ENCODE data around the gene NAXE. TPM values are rescaled to one million over a fixed set of nuclear protein-coding genes. Genes with fewer than 3 reads are reported as not detected.
"Not testable (repeated sequence)": the region's sequence is repeated elsewhere in the genome, so short reads cannot be mapped to it uniquely, and the experiment has no call there.

The NAXE gene
- total and polyA plus RNA-seq, 12 donors: 49.4 to 132 (median 101) TPM

DNA sequence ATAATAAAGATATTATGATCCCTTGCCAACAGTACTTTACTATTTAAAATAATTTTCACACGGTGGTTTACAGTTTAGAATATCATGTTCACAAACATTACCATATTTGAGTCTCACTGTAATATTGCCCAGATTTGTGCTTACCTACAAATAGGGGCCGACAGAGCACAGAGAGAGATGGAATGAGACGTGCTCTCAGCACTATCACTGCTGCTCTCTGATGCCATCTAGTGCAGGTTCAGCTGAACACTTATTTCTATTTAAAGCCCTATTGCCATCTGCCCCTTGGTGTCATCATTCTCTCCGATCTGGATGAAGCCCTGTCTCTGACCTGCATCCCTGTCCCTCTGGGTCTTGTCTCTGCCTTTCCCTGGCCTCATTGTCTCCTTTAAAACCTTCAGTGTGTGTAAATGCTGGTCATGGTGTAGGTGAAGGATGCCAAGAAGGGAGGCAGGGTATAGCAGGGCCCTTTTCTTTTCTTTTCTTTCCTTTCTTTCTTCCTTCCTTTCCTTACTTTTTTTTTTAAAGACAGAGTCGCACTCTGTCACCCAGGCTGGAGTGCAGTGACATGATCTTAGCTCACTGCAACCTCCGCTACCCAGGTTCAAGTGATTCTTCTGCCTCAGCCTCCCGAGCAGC, 16.6 kb downstream of the NAXE start:
- no peaks in the 10 kb centered on the region for H3K4me1 ChIP-seq (replicated peaks in 1 of 2)
- no peak overlapping the region for H3K27ac ChIP-seq
- intact Hi-C loops (cut with DNase I): no loop called here
- no peaks in the 10 kb centered on the region for H3K9me3 ChIP-seq (replicated peaks in 1 of 3)
- peak; percentile 62 to 83 (median 70) for DNase-seq
- no peak overlapping the region for H3K4me3 ChIP-seq
- no peaks in the 10 kb centered on the region for H3K36me3 ChIP-seq (replicated peaks in 1 of 2)
- peaks cover 10% of the 10 kb centered on the region for H3K27me3 ChIP-seq
- no peak for TF ChIP-seq POLR2A (IDR thresholded peaks at IDR 0.05)
- TF ChIP-seq, protein P1, sequence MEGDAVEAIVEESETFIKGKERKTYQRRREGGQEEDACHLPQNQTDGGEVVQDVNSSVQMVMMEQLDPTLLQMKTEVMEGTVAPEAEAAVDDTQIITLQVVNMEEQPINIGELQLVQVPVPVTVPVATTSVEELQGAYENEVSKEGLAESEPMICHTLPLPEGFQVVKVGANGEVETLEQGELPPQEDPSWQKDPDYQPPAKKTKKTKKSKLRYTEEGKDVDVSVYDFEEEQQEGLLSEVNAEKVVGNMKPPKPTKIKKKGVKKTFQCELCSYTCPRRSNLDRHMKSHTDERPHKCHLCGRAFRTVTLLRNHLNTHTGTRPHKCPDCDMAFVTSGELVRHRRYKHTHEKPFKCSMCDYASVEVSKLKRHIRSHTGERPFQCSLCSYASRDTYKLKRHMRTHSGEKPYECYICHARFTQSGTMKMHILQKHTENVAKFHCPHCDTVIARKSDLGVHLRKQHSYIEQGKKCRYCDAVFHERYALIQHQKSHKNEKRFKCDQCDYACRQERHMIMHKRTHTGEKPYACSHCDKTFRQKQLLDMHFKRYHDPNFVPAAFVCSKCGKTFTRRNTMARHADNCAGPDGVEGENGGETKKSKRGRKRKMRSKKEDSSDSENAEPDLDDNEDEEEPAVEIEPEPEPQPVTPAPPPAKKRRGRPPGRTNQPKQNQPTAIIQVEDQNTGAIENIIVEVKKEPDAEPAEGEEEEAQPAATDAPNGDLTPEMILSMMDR (IDR thresholded peaks at IDR 0.05): peak; percentile 68 to 92 (median 82)
- WGBS, 4 donors: 28 to 29% (median 28%) methylated on average over 7 of the region's 7 CpGs

GRCh38 chr1:156608981-156609380, 17.4 kb downstream of the NAXE start:
- no peak for DNase-seq
- H3K4me1 ChIP-seq (replicated peaks in 1 of 2): no peaks in the 10 kb centered on the region
- peaks cover 10% of the 10 kb centered on the region for H3K27me3 ChIP-seq
- H3K4me3 ChIP-seq: no peak overlapping the region
- intact Hi-C loops (cut with DNase I): no loop called here
- H3K27ac ChIP-seq: no peak overlapping the region
- no peaks in the 10 kb centered on the region for H3K36me3 ChIP-seq (replicated peaks in 1 of 2)
- TF ChIP-seq POLR2A (IDR thresholded peaks at IDR 0.05): no peak
- TF ChIP-seq, protein P1 (IDR thresholded peaks at IDR 0.05): peak in 4 of 6 experiments; percentile 16 to 38 (median 30)
- no peaks in the 10 kb centered on the region for H3K9me3 ChIP-seq (replicated peaks in 1 of 3)
- WGBS, 4 donors: 27 to 52% (median 37%) methylated on average over 6 of the region's 6 CpGs

- not testable (repeated sequence) for DNase-seq; H3K9me3 ChIP-seq (replicated peaks in 1 of 3); H3K4me3 ChIP-seq; H3K4me1 ChIP-seq (replicated peaks in 1 of 2); H3K27ac ChIP-seq; H3K36me3 ChIP-seq (replicated peaks in 1 of 2)
- intact Hi-C loops (cut with DNase I): loop anchor here in 1 of 2 donors (5.0 to 10.0 kb wide), 2 partner anchors 158 to 225 kb away; no protein-coding TSS in a partner anchor
- H3K27me3 ChIP-seq: peaks cover 10% of the 10 kb centered on the region
- WGBS, 4 donors: 76 to 85% (median 80%) methylated on average over 9 of the region's 9 CpGs
Observed at GRCh38 chr1:156610072-156610471, 18.5 kb downstream of the NAXE start.

GRCh38 chr1:156612666-156613065, 21.1 kb downstream of the NAXE start:
- Histone ChIP-seq H3K4me1 (replicated peaks in 1 of 2) (peaks cover 4 to 10% of the 10 kb centered on the region in 2 donors), H3K27me3 (peaks cover 10% of the 10 kb centered on the region), H3K36me3 (replicated peaks in 1 of 2) (no peaks in the 10 kb centered on the region), H3K9me3 (replicated peaks in 1 of 3) (no peaks in the 10 kb centered on the region), H3K4me3 (no peak overlapping the region), H3K27ac (no peak overlapping the region)
- intact Hi-C loops (cut with DNase I): loop anchor here in 1 of 2 donors (5.0 to 10.0 kb wide), 2 partner anchors 160 to 228 kb away; no protein-coding TSS in a partner anchor
- DNase-seq: no peak
- WGBS, 4 donors: 40 to 64% (median 52%) methylated on average over 3 of the region's 3 CpGs
- TF ChIP-seq POLR2A (IDR thresholded peaks at IDR 0.05): no peak
- TF ChIP-seq, protein P1 (IDR thresholded peaks at IDR 0.05): no peak

DNA sequence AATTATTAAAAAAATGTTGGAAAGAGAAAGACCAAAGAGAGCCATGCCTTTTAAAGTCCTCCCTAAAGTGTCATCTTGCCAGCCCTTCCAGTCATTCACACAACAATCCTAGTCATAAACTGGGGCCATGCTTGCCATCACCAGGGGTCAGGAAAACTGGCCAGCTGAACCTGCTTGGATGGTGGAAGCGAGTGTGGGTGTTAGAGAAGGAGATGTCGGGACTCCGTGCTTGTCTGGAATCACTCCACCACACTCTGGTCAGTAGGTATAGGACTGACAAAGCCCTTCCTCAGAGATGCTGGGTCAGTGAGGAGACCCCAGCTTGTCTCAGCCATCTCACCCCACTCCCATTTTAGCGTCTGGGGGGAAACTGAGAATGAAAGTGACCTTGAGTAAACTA, 24.4 kb downstream of the NAXE start:
- Histone ChIP-seq H3K27ac (peak overlapping the region in 2 of 5 donors; percentile 54 to 76), H3K27me3 (peaks cover 8% of the 10 kb centered on the region), H3K4me3 (no peak overlapping the region), H3K4me1 (replicated peaks in 1 of 2) (peaks cover 4 to 10% of the 10 kb centered on the region in 2 donors), H3K9me3 (replicated peaks in 1 of 3) (no peaks in the 10 kb centered on the region), H3K36me3 (replicated peaks in 1 of 2) (no peaks in the 10 kb centered on the region)
- 1 to 43% (median 19%) methylated on average over 4 of the region's 4 CpGs for WGBS, 4 donors
- intact Hi-C loops (cut with DNase I): loop anchor here in 1 of 2 donors (10.0 kb wide), 1 partner anchor 231 kb away; no protein-coding TSS in a partner anchor
- no peak for DNase-seq
- TF ChIP-seq POLR2A (IDR thresholded peaks at IDR 0.05): no peak
- TF ChIP-seq, protein P1 (IDR thresholded peaks at IDR 0.05): no peak
